NCI-H1930 (cell line): Measurements from ENCODE around the gene AHDC1.

Source experiments
- DNase-seq, 2 experiments: peaks; one replicate each; lab custom pipeline; 2025; lab: John Stamatoyannopoulos, UW

The AHDC1 gene

DNA sequence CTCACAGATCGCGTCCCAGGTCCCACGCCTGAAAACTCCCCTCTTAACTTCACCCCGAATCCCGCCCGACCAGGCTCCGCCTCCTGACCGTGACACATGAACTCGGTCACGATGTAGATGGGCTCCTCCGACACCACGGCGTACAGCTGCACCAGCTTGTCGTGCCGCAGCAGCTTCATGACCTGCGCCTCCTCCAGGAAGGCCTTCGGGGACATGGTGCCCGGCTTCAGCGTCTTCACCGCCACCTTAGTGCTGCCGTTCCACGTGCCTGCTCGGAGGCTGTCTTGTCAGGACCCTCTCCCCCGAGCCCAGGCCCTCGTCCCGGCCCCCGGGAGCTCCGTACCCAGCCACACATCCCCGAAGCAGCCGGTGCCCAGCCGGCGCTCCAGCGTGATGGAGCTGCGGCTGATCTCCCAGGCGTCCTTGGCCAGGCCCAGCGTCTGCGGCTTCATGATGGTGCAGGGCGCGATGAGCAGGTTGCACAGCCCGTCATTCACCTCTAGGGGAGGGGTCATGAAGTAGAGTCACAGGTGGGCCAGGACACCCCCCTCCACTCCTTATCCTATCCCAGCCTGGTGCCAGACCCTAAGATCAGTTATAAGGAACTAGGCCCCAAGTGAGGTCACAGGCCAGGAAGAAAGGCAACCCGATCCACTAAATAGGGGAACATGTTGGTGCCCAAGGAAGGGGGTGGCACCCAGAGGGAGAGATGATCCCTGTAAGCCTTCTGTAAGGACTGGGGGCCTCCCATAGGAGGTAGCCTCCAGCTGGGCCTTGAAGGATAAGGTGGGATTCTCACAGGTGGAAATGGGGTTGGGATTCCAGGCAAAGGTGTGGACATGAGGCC is 11.6 kb upstream of the AHDC1 start:
- DNase-seq: no peak

- no peak for DNase-seq
Measured at GRCh38 chr1:27614625-27615344, 10.8 kb upstream of the AHDC1 start.

- no peak for DNase-seq
Measured at GRCh38 chr1:27614043-27614624, 10.2 kb upstream of the AHDC1 start.

- DNase-seq: no peak
Measured at GRCh38 chr1:27612718-27613117, 8.8 kb upstream of the AHDC1 start.

DNA sequence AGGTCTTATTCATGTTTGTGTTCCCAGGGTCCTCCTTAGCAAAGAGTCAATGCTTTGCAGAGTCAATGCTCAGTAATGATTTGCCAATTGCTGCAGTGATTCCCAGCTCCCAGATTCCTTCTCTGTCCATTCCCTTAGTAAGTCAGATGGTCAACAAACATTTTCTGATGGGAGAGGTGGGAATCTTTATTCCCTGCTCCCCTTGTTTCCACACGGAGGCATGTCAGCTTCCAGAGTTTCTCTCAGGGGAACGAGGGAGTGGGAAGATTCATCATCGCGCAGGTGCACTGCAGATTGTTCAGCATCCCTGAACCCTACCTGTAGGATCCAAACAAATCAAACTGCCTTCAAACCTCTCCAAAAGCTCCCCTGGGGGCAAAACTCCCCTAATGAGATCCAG is 7.5 kb upstream of the AHDC1 start:
- no peak for DNase-seq

GRCh38 chr1:27609618-27610240 is 5.8 kb upstream of the AHDC1 start:
- no peak for DNase-seq

GRCh38 chr1:27609210-27609555 is 5.2 kb upstream of the AHDC1 start:
- no peak for DNase-seq

- no peak for DNase-seq
Measured at GRCh38 chr1:27607239-27607804, 3.4 kb upstream of the AHDC1 start.

- DNase-seq: no peak
Measured at GRCh38 chr1:27606708-27607238, 2.8 kb upstream of the AHDC1 start.

GRCh38 chr1:27605796-27606707 is 2.1 kb upstream of the AHDC1 start:
- peak in 1 of 2 experiments; percentile 25 for DNase-seq

DNA sequence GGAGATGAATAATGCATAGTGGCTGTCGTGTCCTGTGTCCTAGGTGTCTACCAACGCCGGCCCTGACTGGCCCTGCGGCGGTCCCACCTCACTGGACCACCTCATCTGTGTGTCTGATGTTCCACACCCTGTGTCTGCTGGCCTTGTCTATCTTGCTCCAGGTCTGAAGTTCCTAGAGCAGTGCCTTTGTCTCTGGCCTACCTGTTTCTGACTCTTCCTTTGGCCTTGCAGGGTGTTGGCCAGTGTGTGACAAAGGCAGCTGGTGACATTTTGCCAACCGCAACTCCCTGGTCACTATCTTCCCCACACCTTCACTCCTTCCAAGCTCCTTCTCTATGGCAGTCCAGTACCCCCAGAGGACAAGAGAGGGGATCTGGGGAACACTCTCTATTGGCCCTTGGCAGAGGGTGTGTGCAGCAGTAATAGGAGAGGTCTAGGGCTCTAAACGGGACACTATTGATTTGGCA is 1.4 kb upstream of the AHDC1 start:
- no peak for DNase-seq

DNA sequence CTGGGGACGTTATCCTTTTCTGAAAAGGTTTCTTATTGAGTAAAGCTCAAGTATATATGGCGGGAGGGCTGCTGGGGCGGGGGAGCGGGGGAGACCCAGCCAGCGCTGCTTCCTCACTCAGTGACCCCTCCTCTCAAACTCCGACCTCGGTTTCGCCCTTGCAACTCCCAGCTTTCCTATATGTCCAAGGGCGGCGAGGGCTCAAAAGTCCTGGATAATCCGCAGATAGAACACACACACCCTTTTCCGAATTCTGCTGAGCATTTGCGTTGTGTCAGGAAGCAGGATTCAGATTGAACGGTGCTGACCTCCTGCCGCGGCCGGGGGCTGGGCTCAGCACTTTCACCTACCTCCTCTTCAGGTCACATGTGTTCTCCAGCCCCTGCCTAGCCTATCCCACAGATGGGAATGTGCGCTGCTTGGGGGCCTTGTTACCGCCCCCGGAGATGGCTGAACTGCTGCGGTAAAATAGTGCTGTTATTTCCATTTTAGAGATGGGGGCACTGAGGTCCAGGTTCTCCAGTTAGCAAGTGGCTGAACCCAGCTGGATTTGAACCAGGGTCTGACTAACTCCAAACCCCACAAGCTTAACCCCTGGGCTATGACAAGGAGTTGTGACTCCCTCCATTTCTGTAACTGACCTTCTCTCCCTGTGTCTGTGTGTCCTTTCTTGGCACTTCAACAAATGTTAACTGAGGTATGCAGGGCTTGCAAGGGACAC is 795 bp upstream of the AHDC1 start:
- DNase-seq: no peak

- no peak for DNase-seq
Measured at GRCh38 chr1:27603309-27603680, 649 bp downstream of the AHDC1 start.

DNA sequence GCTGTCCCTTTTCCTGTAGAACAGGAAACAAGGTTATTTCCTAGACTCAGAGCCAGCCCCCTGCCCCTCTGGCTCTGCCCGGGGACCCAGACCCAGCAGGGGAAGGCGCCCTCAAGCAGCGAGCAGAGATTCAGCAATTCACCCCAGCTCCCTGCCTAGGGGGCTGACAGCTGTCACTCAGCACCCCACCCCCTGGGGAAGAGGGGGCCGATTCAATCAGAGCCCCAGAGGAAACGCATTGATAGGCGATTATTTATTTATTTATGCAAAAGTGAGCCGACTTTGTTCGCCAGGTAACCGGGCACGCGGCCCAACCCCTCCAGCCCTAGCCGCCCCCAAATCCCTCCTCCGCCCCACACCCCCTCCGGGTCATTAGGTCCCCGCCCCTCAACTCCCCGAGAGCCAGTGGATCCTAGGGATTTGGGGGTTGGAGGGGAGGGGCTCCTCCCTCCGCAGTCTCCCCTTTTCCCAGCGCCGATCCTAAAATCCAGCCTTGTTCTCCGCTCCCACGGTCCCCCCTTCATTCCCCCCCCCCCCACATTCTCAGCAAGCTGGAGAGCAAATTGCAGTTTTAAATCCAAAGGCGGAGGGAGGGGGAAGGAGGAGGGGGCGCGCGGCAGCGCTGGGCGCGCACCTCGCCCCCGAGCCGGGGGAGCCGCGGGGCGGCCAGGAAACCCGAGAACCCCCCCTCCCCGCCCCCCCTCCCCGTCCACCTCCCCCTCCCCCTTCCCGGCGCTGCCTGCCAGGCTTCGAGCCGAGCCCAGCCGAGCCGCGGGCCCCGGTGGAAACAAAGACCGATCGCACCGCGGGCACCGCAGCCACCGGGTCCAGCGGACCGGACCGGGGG is 1.3 kb downstream of the AHDC1 start:
- DNase-seq: no peak

GRCh38 chr1:27601771-27602461 is 2.0 kb downstream of the AHDC1 start:
- no peak for DNase-seq

- no peak for DNase-seq
Measured at GRCh38 chr1:27601321-27601770, 2.6 kb downstream of the AHDC1 start.

- no peak for DNase-seq
Measured at GRCh38 chr1:27600498-27601175, 3.3 kb downstream of the AHDC1 start.
